G401.6 (cell line): Measurements from ENCODE around the gene SLC25A12.
"Not testable (repeated sequence)": the region's sequence is repeated elsewhere in the genome, so short reads cannot be mapped to it uniquely, and the experiment has no call there.

ENCODE experiments used
- FAIRE-seq: peaks from 2 replicates; lab custom pipeline; 2012; peaks lifted over from hg19 to GRCh38; lab: Jason Lieb, UNC

SLC25A12 gene

GRCh38 chr2:171893824-171894611 is at the start of gene SLC25A12:
Gene SLC25A12, minus strand, starts transcription at chr2:171894244. Its CDS starts 30 bp downstream, at chr2:171894214.
- no peak for FAIRE-seq

GRCh38 chr2:171941316-171941699 is 47.3 kb upstream of the SLC25A12 start:
- no peak for FAIRE-seq

GRCh38 chr2:171939743-171940071 is 45.7 kb upstream of the SLC25A12 start:
- FAIRE-seq, result no peak

GRCh38 chr2:171939058-171939742 is 45.2 kb upstream of the SLC25A12 start:
- FAIRE-seq, result no peak

- no peak for FAIRE-seq
Measured at GRCh38 chr2:171930385-171930784, 36.3 kb upstream of the SLC25A12 start.

GRCh38 chr2:171924170-171924942 is 30.3 kb upstream of the SLC25A12 start:
- no peak for FAIRE-seq

GRCh38 chr2:171923206-171923605 is 29.2 kb upstream of the SLC25A12 start:
- no peak for FAIRE-seq

- peak; percentile 97 for FAIRE-seq
Measured at GRCh38 chr2:171922230-171923022, 28.4 kb upstream of the SLC25A12 start, which contains the start of gene HAT1. Gene HAT1, plus strand, starts transcription at chr2:171922461. Its CDS starts 40 bp downstream, at chr2:171922501.

- no peak for FAIRE-seq
Measured at GRCh38 chr2:171921970-171922229, 27.9 kb upstream of the SLC25A12 start.

- no peak for FAIRE-seq
Measured at GRCh38 chr2:171919453-171919852, 25.4 kb upstream of the SLC25A12 start.

GRCh38 chr2:171913517-171913916 is 19.5 kb upstream of the SLC25A12 start:
- no peak for FAIRE-seq

GRCh38 chr2:171910494-171910893 is 16.4 kb upstream of the SLC25A12 start:
- FAIRE-seq, result peak; percentile 80

GRCh38 chr2:171909266-171909665 is 15.2 kb upstream of the SLC25A12 start:
- no peak for FAIRE-seq

- FAIRE-seq, result no peak
Measured at GRCh38 chr2:171908235-171908634, 14.2 kb upstream of the SLC25A12 start.

- FAIRE-seq, result no peak
Measured at GRCh38 chr2:171902840-171903420, 8.9 kb upstream of the SLC25A12 start.

- not testable (repeated sequence) for FAIRE-seq
Measured at GRCh38 chr2:171899623-171900282, 5.7 kb upstream of the SLC25A12 start.

- FAIRE-seq, result no peak
Measured at GRCh38 chr2:171895786-171896185, 1.7 kb upstream of the SLC25A12 start.

- FAIRE-seq, result no peak
Measured at GRCh38 chr2:171894612-171894947, 536 bp upstream of the SLC25A12 start.

- FAIRE-seq, result no peak
Measured at GRCh38 chr2:171893196-171893823, 734 bp downstream of the SLC25A12 start.

- no peak for FAIRE-seq
Measured at GRCh38 chr2:171889808-171890207, 4.2 kb downstream of the SLC25A12 start.

GRCh38 chr2:171889333-171889732 is 4.7 kb downstream of the SLC25A12 start:
- no peak for FAIRE-seq
